WTC11 (cell line): Measurements from ENCODE around the gene CAPN3. TPM values are rescaled to one million over a fixed set of nuclear protein-coding genes. Genes with fewer than 3 reads are reported as not detected.
"Not testable (repeated sequence)": the region's sequence is repeated elsewhere in the genome, so short reads cannot be mapped to it uniquely, and the experiment has no call there.

Source experiments
- ATAC-seq: fragments of 200-7000 bp; cut with Tn5 transposase; 2 replicates; pipeline ENCODE4 v1.10.0; 2021; ENCODE audit warnings: mild to moderate bottlenecking, moderate library complexity
- CTCF ChIA-PET: fragments of 300-600 bp; sonication (Branson Sonifier 250); formaldehyde crosslinking; loops from one replicate; lab custom pipeline; 2021; ENCODE audit warnings: antibody characterized with exemption; lab: Charles Lee
- POLR2A ChIA-PET: fragments of 350-600 bp; sonication (Branson Sonifier 250); formaldehyde crosslinking; loops from one replicate; lab custom pipeline; 2021; ENCODE audit warnings: antibody characterized with exemption; lab: Charles Lee
- DNase-seq: peaks from one replicate; pipeline ENCODE4 v3.0.0; 2021; ENCODE audit warnings: low spot score
- H3K27ac Mint-ChIP-seq: 2 replicates; pipeline ENCODE4 v1.8.0; 2021; ENCODE audit warnings: mixed read lengths
- H3K27me3 Mint-ChIP-seq: 2 replicates; pipeline ENCODE4 v1.8.0; 2021; ENCODE audit warnings: low read depth, mild to moderate bottlenecking, moderate library complexity, mixed read lengths
- H3K36me3 Mint-ChIP-seq: 2 replicates; pipeline ENCODE4 v1.8.0; 2021; ENCODE audit warnings: mixed read lengths
- H3K4me1 Mint-ChIP-seq: 2 replicates; pipeline ENCODE4 v1.8.0; 2022; ENCODE audit warnings: mixed read lengths
- H3K4me3 Mint-ChIP-seq: 2 replicates; pipeline ENCODE4 v1.8.0; 2021; ENCODE audit warnings: mild to moderate bottlenecking, moderate library complexity, mixed read lengths
- H3K9me3 Mint-ChIP-seq: 2 replicates; pipeline ENCODE4 v1.8.0; 2021; ENCODE audit warnings: mixed read lengths
- AFF4 ChIP-seq: sonication (generic); formaldehyde crosslinking; IDR thresholded peaks from 2 replicates; pipeline ENCODE4 v1.8.1; 2023; ENCODE audit warnings: mild to moderate bottlenecking, missing genetic modification reagents, borderline replicate concordance
- CREM ChIP-seq: sonication (generic); formaldehyde crosslinking; IDR thresholded peaks from 2 replicates; pipeline ENCODE4 v1.8.1; 2022; ENCODE audit warnings: mild to moderate bottlenecking, missing genetic modification reagents, moderate library complexity
- EMX1 ChIP-seq: fragments of 250-450 bp; sonication (Bioruptor Pico); IDR thresholded peaks from 2 replicates; pipeline ENCODE4 v1.8.0; 2021; ENCODE audit warnings: mild to moderate bottlenecking
- GTF2I ChIP-seq: fragments of 250-450 bp; sonication (Bioruptor Pico); conservative IDR thresholded peaks from 2 replicates; pipeline ENCODE4 v1.4.0; 2021; ENCODE audit warnings: mild to moderate bottlenecking
- NFYB ChIP-seq: sonication (generic); formaldehyde crosslinking; conservative IDR thresholded peaks from 2 replicates; pipeline ENCODE4 v1.8.0; 2022; ENCODE audit warnings: low read depth, missing genetic modification reagents
- NR1H2 ChIP-seq: sonication (generic); formaldehyde crosslinking; IDR thresholded peaks from 2 replicates; pipeline ENCODE4 v1.9.0; 2021; ENCODE audit warnings: mild to moderate bottlenecking, moderate library complexity, missing genetic modification reagents
- PRDM15 ChIP-seq: sonication (generic); formaldehyde crosslinking; IDR thresholded peaks from 2 replicates; pipeline ENCODE4 v1.8.0; 2022; ENCODE audit warnings: missing genetic modification reagents
- SOX15 ChIP-seq: fragments of 250-450 bp; sonication (Bioruptor Pico); IDR thresholded peaks from 2 replicates; pipeline ENCODE4 v1.9.0; 2021; ENCODE audit warnings: mild to moderate bottlenecking
- TEAD4 ChIP-seq: sonication (generic); formaldehyde crosslinking; IDR thresholded peaks from 2 replicates; pipeline ENCODE4 v1.8.0; 2022; ENCODE audit warnings: mild to moderate bottlenecking, missing genetic modification reagents
- USF2 ChIP-seq: sonication (generic); formaldehyde crosslinking; IDR thresholded peaks from 2 replicates; pipeline ENCODE4 v1.8.1; 2023; ENCODE audit warnings: mild to moderate bottlenecking, missing genetic modification reagents, moderate library complexity
- ZBTB21 ChIP-seq: sonication (generic); formaldehyde crosslinking; IDR thresholded peaks from 2 replicates; pipeline ENCODE4 v1.8.1; 2023; ENCODE audit warnings: mild to moderate bottlenecking, missing genetic modification reagents, borderline replicate concordance
- ZNF263 ChIP-seq: sonication (generic); formaldehyde crosslinking; IDR thresholded peaks from 2 replicates; pipeline ENCODE4 v1.8.1; 2022; ENCODE audit warnings: low read depth, mild to moderate bottlenecking, moderate library complexity, missing genetic modification reagents
- total RNA-seq: library from RNA; stranded (reverse); gene quantifications from 3 replicates; pipeline ENCODE4 v1.2.3, GENCODE V29; 2021
- TF ChIP-seq, protein P1 (sequence below): sonication (generic); formaldehyde crosslinking; IDR thresholded peaks from 2 replicates; pipeline ENCODE4 v1.8.1; 2022; ENCODE audit warnings: missing genetic modification reagents, borderline replicate concordance
- TF ChIP-seq, protein P2 (sequence below): sonication (generic); formaldehyde crosslinking; conservative IDR thresholded peaks from 2 replicates; pipeline ENCODE4 v1.8.1; 2022; ENCODE audit warnings: mild to moderate bottlenecking, missing genetic modification reagents

CAPN3 gene
- total RNA-seq, 1 experiment from 2014 or later, result 0.70 TPM

- no peak for TF ChIP-seq PRDM15 (CRISPR knock-in tag)
- no peak for TF ChIP-seq ZBTB21
- TF ChIP-seq ZNF263 (CRISPR knock-in tag), result no peak
- TF ChIP-seq CREM (CRISPR knock-in tag), result no peak
- TF ChIP-seq AFF4 (CRISPR knock-in tag), result no peak
- TF ChIP-seq TEAD4 (CRISPR knock-in tag), result no peak
- TF ChIP-seq, protein P1, sequence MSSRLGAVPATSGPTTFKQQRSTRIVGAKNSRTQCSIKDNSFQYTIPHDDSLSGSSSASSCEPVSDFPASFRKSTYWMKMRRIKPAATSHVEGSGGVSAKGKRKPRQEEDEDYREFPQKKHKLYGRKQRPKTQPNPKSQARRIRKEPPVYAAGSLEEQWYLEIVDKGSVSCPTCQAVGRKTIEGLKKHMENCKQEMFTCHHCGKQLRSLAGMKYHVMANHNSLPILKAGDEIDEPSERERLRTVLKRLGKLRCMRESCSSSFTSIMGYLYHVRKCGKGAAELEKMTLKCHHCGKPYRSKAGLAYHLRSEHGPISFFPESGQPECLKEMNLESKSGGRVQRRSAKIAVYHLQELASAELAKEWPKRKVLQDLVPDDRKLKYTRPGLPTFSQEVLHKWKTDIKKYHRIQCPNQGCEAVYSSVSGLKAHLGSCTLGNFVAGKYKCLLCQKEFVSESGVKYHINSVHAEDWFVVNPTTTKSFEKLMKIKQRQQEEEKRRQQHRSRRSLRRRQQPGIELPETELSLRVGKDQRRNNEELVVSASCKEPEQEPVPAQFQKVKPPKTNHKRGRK (CRISPR knock-in tag), result no peak
- TF ChIP-seq EMX1, result no peak
Observed at GRCh38 chr15:42335074-42335473, 24.2 kb upstream of the CAPN3 start (continued).

GRCh38 chr15:42336650-42337049 lies 22.7 kb upstream of the CAPN3 start:
- CTCF ChIA-PET, DNase-seq, H3K4me1 Mint-ChIP-seq, H3K27me3 Mint-ChIP-seq, H3K27ac Mint-ChIP-seq, POLR2A ChIA-PET, H3K4me3 Mint-ChIP-seq, ATAC-seq: not testable (repeated sequence)
- peaks cover 24% of the 10 kb centered on the region for H3K9me3 Mint-ChIP-seq
- H3K36me3 Mint-ChIP-seq, result peaks cover 23% of the 10 kb centered on the region

DNA sequence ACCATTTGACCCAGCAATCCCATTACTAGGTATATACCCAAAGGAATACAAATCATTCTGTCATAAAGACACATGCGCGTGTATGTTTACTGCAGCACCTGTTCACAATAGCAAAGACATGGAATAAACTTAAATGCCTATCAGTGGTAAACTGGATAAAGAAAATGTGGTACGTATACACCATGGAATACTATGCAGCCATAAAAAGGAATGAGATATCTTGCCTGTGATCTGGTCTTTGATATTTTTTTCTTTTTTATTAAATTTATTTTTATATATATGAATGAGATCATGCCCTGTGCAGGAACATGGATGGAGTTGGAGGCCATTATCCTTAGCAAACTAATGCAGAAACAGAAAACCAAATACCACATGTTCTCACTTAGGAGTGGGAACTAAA lies 22.2 kb upstream of the CAPN3 start:
- H3K4me3 Mint-ChIP-seq, CTCF ChIA-PET, H3K4me1 Mint-ChIP-seq, DNase-seq, POLR2A ChIA-PET, ATAC-seq, H3K27ac Mint-ChIP-seq, H3K27me3 Mint-ChIP-seq: not testable (repeated sequence)
- H3K36me3 Mint-ChIP-seq, result peaks cover 23% of the 10 kb centered on the region
- peaks cover 24% of the 10 kb centered on the region for H3K9me3 Mint-ChIP-seq
- 0 out of 2 replicates have a peak, but pooled peaks have one; percentile 11 for TF ChIP-seq GTF2I (CRISPR knock-in tag)

- H3K27ac Mint-ChIP-seq, result peak overlapping the region; percentile 86
- no peak overlapping the region for H3K4me3 Mint-ChIP-seq
- H3K27me3 Mint-ChIP-seq, result no peaks in the 10 kb centered on the region
- H3K36me3 Mint-ChIP-seq, result peaks cover 23% of the 10 kb centered on the region
- no peaks in the 10 kb centered on the region for H3K4me1 Mint-ChIP-seq
- ChIA-PET POLR2A (no interaction called here), CTCF (interaction anchor here (2.2 kb wide), 1 partner anchor 47 kb away, joined by 10 read pairs; no protein-coding TSS in a partner anchor)
- TF ChIP-seq NR1H2 (CRISPR knock-in tag), result no peak
- TF ChIP-seq, protein P2, sequence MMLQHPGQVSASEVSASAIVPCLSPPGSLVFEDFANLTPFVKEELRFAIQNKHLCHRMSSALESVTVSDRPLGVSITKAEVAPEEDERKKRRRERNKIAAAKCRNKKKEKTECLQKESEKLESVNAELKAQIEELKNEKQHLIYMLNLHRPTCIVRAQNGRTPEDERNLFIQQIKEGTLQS, result no peak
- no peak for TF ChIP-seq SOX15 (CRISPR knock-in tag)
- TF ChIP-seq USF2, result no peak
- TF ChIP-seq NFYB, result no peak
- DNase-seq, result no peak
- no peak for ATAC-seq
- H3K9me3 Mint-ChIP-seq, result peaks cover 24% of the 10 kb centered on the region
Observed at GRCh38 chr15:42338500-42338899, 20.8 kb upstream of the CAPN3 start.
